ENCODE data around the gene ITSN1. TPM values are rescaled to one million over a fixed set of nuclear protein-coding genes. Genes with fewer than 3 reads are reported as not detected.

Gene ITSN1
- total and polyA plus RNA-seq, 2 donors, result 7.2 to 7.4 TPM

DNA sequence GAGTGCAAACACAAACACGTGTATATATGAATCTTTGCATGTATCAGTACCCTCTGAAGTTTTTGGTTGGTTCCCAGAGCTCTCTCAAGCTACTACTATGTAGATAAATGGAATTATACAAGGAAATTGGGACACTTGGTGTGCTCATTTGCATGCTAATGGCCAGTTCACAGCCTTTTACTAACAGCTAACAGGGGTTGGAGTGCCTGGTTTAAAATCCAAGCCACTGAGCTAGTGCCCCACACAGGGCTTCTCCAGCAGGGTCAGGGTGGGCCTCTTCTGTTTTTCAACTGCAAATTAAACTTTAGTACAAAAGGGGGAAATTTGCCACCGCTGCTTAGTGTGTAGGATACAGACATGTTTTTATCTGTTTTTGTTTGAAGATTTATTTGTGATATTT is 152.3 kb downstream of the ITSN1 start:
- WGBS, result 90% methylated on average over 2 of the region's 2 CpGs

DNA sequence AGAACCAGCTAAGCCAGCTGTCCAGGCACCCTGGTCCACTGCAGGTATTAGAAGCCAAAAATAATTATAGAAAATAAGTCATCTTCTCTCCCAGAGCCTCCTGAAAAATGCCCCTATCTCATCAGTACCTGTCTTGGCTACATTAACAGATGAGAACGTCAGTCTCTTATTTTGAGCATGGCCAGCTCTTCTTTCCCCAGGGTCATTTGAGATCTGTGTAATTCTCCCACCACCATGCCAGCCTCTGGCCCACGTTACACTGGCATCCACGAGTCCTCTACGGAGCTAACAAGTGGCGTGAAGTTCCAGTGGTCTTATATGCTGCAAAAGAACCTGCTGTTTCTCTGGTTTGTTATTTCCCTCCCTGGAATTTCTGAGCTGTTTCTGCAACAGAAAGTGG is 155.3 kb downstream of the ITSN1 start:
- Histone ChIP-seq H3K9me3 (ENCODE audit: control insufficient read depth in 2 of 2, insufficient read depth in 1 of 2, low read length in 1 of 2) (no peaks in the 10 kb centered on the region), H3K4me1 (ENCODE audit: control insufficient read depth in 2 of 2, insufficient read depth in 2 of 2, low read length in 2 of 2) (no peaks in the 10 kb centered on the region), H3K36me3 (ENCODE audit: control insufficient read depth in 2 of 2, insufficient read depth in 2 of 2, low read length in 1 of 2) (peaks cover 4 to 9% of the 10 kb centered on the region in 2 donors), H3K27ac (ENCODE audit: low read depth in 1 of 2, low read length in 1 of 2) (no peak overlapping the region), H3K27me3 (ENCODE audit: control insufficient read depth in 2 of 2, insufficient read depth in 1 of 2, low read length in 1 of 2) (no peaks in the 10 kb centered on the region), H3K4me3 (ENCODE audit: low read length in 2 of 2) (no peak overlapping the region)
- WGBS, result 96% methylated on average over 5 of the region's 5 CpGs
- no peak for DNase-seq (ENCODE audit: low read depth in 6 of 9, low spot score in 9 of 9)

More for the DNA sequence above, 152.3 kb downstream of the ITSN1 start:
- Histone ChIP-seq H3K36me3 (ENCODE audit: control insufficient read depth in 2 of 2, insufficient read depth in 2 of 2, low read length in 1 of 2) (peaks cover 4 to 9% of the 10 kb centered on the region in 2 donors), H3K4me3 (ENCODE audit: low read length in 2 of 2) (no peak overlapping the region), H3K27ac (ENCODE audit: low read depth in 1 of 2, low read length in 1 of 2) (no peak overlapping the region), H3K4me1 (ENCODE audit: control insufficient read depth in 2 of 2, insufficient read depth in 2 of 2, low read length in 2 of 2) (no peaks in the 10 kb centered on the region), H3K9me3 (ENCODE audit: control insufficient read depth in 2 of 2, insufficient read depth in 1 of 2, low read length in 1 of 2) (no peaks in the 10 kb centered on the region), H3K27me3 (ENCODE audit: control insufficient read depth in 2 of 2, insufficient read depth in 1 of 2, low read length in 1 of 2) (no peaks in the 10 kb centered on the region)
- no peak for DNase-seq (ENCODE audit: low read depth in 6 of 9, low spot score in 9 of 9)

DNA sequence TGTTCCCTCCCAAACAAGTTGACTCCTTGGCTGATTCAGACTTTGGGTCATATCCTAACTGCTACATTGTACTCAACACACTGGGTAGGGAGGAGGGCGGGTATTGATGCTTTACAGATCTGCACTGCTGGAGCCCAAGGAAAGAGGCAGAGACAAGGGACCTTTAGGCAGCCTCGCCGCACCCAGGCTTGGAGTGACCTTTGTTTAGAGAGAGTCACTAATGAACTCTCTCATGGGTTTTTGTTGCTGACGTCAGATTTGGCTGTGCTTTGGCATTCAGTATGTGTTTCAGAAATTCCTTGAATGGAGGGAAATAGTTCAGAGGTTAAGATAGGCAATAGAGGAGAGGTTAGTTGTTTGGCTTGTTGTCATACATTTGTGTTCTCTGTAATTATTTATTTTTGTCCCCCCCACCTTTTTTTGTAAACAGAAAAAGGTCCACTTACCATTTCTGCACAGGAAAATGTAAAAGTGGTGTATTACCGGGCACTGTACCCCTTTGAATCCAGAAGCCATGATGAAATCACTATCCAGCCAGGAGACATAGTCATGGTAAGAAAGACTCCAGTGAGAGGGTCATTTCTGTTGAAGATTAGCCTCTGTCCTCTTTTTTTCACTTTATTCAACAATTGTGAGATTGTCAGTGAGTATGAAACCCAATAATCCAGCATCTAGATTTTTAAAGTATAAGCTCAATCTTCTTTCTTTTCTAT is 157.2 kb downstream of the ITSN1 start:
- WGBS, result 97% methylated on average over 5 of the region's 5 CpGs
- Histone ChIP-seq H3K9me3 (ENCODE audit: control insufficient read depth in 2 of 2, insufficient read depth in 1 of 2, low read length in 1 of 2) (no peaks in the 10 kb centered on the region), H3K4me3 (ENCODE audit: low read length in 2 of 2) (no peak overlapping the region), H3K27ac (ENCODE audit: low read depth in 1 of 2, low read length in 1 of 2) (no peak overlapping the region), H3K36me3 (ENCODE audit: control insufficient read depth in 2 of 2, insufficient read depth in 2 of 2, low read length in 1 of 2) (peaks cover 4 to 7% of the 10 kb centered on the region in 2 donors), H3K27me3 (ENCODE audit: control insufficient read depth in 2 of 2, insufficient read depth in 1 of 2, low read length in 1 of 2) (no peaks in the 10 kb centered on the region), H3K4me1 (ENCODE audit: control insufficient read depth in 2 of 2, insufficient read depth in 2 of 2, low read length in 2 of 2) (no peaks in the 10 kb centered on the region)
- no peak for DNase-seq (ENCODE audit: low read depth in 6 of 9, low spot score in 9 of 9)

- Histone ChIP-seq H3K36me3 (ENCODE audit: control insufficient read depth in 2 of 2, insufficient read depth in 2 of 2, low read length in 1 of 2) (peaks cover 4 to 5% of the 10 kb centered on the region in 2 donors), H3K4me3 (ENCODE audit: low read length in 2 of 2) (no peak overlapping the region), H3K27ac (ENCODE audit: low read depth in 1 of 2, low read length in 1 of 2) (no peak overlapping the region), H3K4me1 (ENCODE audit: control insufficient read depth in 2 of 2, insufficient read depth in 2 of 2, low read length in 2 of 2) (no peaks in the 10 kb centered on the region), H3K9me3 (ENCODE audit: control insufficient read depth in 2 of 2, insufficient read depth in 1 of 2, low read length in 1 of 2) (no peaks in the 10 kb centered on the region), H3K27me3 (ENCODE audit: control insufficient read depth in 2 of 2, insufficient read depth in 1 of 2, low read length in 1 of 2) (no peaks in the 10 kb centered on the region)
- WGBS, result 96% methylated on average over 5 of the region's 5 CpGs
- DNase-seq (ENCODE audit: low read depth in 6 of 9, low spot score in 9 of 9), result no peak
Measured at GRCh38 chr21:33800753-33801423, 158.6 kb downstream of the ITSN1 start.

- Histone ChIP-seq H3K27me3 (ENCODE audit: control insufficient read depth in 2 of 2, insufficient read depth in 1 of 2, low read length in 1 of 2) (no peaks in the 10 kb centered on the region), H3K9me3 (ENCODE audit: control insufficient read depth in 2 of 2, insufficient read depth in 1 of 2, low read length in 1 of 2) (no peaks in the 10 kb centered on the region), H3K4me3 (ENCODE audit: low read length in 2 of 2) (no peak overlapping the region), H3K4me1 (ENCODE audit: control insufficient read depth in 2 of 2, insufficient read depth in 2 of 2, low read length in 2 of 2) (no peaks in the 10 kb centered on the region), H3K36me3 (ENCODE audit: control insufficient read depth in 2 of 2, insufficient read depth in 2 of 2, low read length in 1 of 2) (peaks cover 4 to 5% of the 10 kb centered on the region in 2 donors), H3K27ac (ENCODE audit: low read depth in 1 of 2, low read length in 1 of 2) (no peak overlapping the region)
- WGBS, result 82% methylated on average over 8 of the region's 8 CpGs
- peak in 2 of 9 donors; percentile 8 to 25 for DNase-seq (ENCODE audit: low read depth in 6 of 9, low spot score in 9 of 9)
Measured at GRCh38 chr21:33801424-33802405, 159.4 kb downstream of the ITSN1 start.

DNA sequence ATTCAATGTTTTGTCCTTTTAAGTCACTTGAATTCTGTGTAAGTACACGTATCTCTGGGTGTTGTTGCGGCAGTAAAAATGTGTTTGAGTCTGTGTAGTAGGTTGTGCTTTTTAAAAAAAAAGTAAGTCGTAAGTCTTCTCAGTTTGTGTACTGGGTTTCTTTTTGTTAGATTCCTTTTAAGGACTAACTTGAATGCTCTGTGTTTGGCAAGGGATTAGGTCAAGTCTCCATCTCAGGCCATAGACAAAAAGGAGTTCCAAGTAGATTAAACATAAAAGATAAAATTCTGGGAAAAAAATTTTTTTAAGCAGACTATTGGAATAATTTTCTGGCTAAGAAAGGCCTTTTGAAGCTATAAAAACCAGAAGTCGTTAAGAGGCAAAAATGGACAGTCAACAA is 160.2 kb downstream of the ITSN1 start:
- Histone ChIP-seq H3K9me3 (ENCODE audit: control insufficient read depth in 2 of 2, insufficient read depth in 1 of 2, low read length in 1 of 2) (no peaks in the 10 kb centered on the region), H3K36me3 (ENCODE audit: control insufficient read depth in 2 of 2, insufficient read depth in 2 of 2, low read length in 1 of 2) (peaks cover under 1 to 4% of the 10 kb centered on the region in 2 donors), H3K4me3 (ENCODE audit: low read length in 2 of 2) (no peak overlapping the region), H3K4me1 (ENCODE audit: control insufficient read depth in 2 of 2, insufficient read depth in 2 of 2, low read length in 2 of 2) (no peaks in the 10 kb centered on the region), H3K27me3 (ENCODE audit: control insufficient read depth in 2 of 2, insufficient read depth in 1 of 2, low read length in 1 of 2) (no peaks in the 10 kb centered on the region), H3K27ac (ENCODE audit: low read depth in 1 of 2, low read length in 1 of 2) (no peak overlapping the region)
- no peak for DNase-seq (ENCODE audit: low read depth in 6 of 9, low spot score in 9 of 9)
- WGBS, result 94% methylated on average over 4 of the region's 4 CpGs

GRCh38 chr21:33808715-33809367 is 166.5 kb downstream of the ITSN1 start:
- Histone ChIP-seq H3K4me1 (ENCODE audit: control insufficient read depth in 2 of 2, insufficient read depth in 2 of 2, low read length in 2 of 2) (no peaks in the 10 kb centered on the region), H3K9me3 (ENCODE audit: control insufficient read depth in 2 of 2, insufficient read depth in 1 of 2, low read length in 1 of 2) (no peaks in the 10 kb centered on the region), H3K27me3 (ENCODE audit: control insufficient read depth in 2 of 2, insufficient read depth in 1 of 2, low read length in 1 of 2) (no peaks in the 10 kb centered on the region), H3K27ac (ENCODE audit: low read depth in 1 of 2, low read length in 1 of 2) (no peak overlapping the region), H3K4me3 (ENCODE audit: low read length in 2 of 2) (no peak overlapping the region), H3K36me3 (ENCODE audit: control insufficient read depth in 2 of 2, insufficient read depth in 2 of 2, low read length in 1 of 2) (no peaks in the 10 kb centered on the region)
- DNase-seq (ENCODE audit: low read depth in 6 of 9, low spot score in 9 of 9), result no peak
- WGBS, result 97% methylated on average over 2 of the region's 2 CpGs

DNA sequence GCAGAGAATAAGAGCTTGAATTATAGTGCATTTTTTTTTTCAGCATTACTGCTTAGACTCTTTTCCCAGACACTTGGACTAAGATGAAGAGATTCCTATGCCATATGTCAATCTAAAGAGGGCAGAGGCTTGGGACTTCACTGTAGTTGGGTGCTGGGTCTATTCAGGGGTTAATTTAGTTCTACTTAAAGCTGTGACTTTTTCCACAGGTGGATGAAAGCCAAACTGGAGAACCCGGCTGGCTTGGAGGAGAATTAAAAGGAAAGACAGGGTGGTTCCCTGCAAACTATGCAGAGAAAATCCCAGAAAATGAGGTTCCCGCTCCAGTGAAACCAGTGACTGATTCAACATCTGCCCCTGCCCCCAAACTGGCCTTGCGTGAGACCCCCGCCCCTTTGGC is 168.5 kb downstream of the ITSN1 start:
- Histone ChIP-seq H3K27me3 (ENCODE audit: control insufficient read depth in 2 of 2, insufficient read depth in 1 of 2, low read length in 1 of 2) (no peaks in the 10 kb centered on the region), H3K9me3 (ENCODE audit: control insufficient read depth in 2 of 2, insufficient read depth in 1 of 2, low read length in 1 of 2) (no peaks in the 10 kb centered on the region), H3K4me1 (ENCODE audit: control insufficient read depth in 2 of 2, insufficient read depth in 2 of 2, low read length in 2 of 2) (peaks cover 3 to 11% of the 10 kb centered on the region in 2 donors), H3K4me3 (ENCODE audit: low read length in 2 of 2) (no peak overlapping the region), H3K36me3 (ENCODE audit: control insufficient read depth in 2 of 2, insufficient read depth in 2 of 2, low read length in 1 of 2) (peaks cover 0 to 3% of the 10 kb centered on the region in 2 donors), H3K27ac (ENCODE audit: low read depth in 1 of 2, low read length in 1 of 2) (no peak overlapping the region)
- 94% methylated on average over 4 of the region's 4 CpGs for WGBS
- DNase-seq (ENCODE audit: low read depth in 6 of 9, low spot score in 9 of 9), result no peak
